Loucy (cell line): ENCODE results near the gene DNALI1.

ENCODE experiments used
- CTCF ChIP-seq: fragments of 200-600 bp; sonication (generic); conservative IDR thresholded peaks from 2 replicates; pipeline ENCODE4 v1.5.1; 2014; ENCODE audit warnings: mild to moderate bottlenecking, antibody characterized with exemption, low read length
- EZH2phosphoT487 ChIP-seq: fragments of 200-600 bp; IDR thresholded peaks from 2 replicates; pipeline ENCODE4 v1.6.1; 2018; ENCODE audit warnings: antibody characterized with exemption, mild to moderate bottlenecking, moderate library complexity, borderline replicate concordance

- no peak for TF ChIP-seq CTCF
- no peak for TF ChIP-seq EZH2phosphoT487
These were observed 18.2 kb downstream of the DNALI1 start for GRCh38 chr1:37574834-37575480.
